Smooth muscle cell (in vitro differentiated cells): ENCODE results near the gene SLC16A4. TPM values are rescaled to one million over a fixed set of nuclear protein-coding genes. Genes with fewer than 3 reads are reported as not detected.
"Not testable (repeated sequence)": the region's sequence is repeated elsewhere in the genome, so short reads cannot be mapped to it uniquely, and the experiment has no call there.

Source experiments
- DNase-seq: peaks from one replicate; lab custom pipeline; 2025; ENCODE audit not compliant: unreplicated experiment; lab: John Stamatoyannopoulos, UW
- H2AFZ ChIP-seq: fragments of 200-600 bp; sonication (generic); 2 replicates; pipeline ENCODE4 v1.6.0; 2016; ENCODE audit warnings: antibody characterized with exemption, low read depth, mild to moderate bottlenecking
- H3F3A ChIP-seq: fragments of 200-600 bp; sonication (generic); 2 replicates; pipeline ENCODE4 v1.6.0; 2017; ENCODE audit warnings: antibody characterized with exemption, low read depth
- H3K27ac ChIP-seq: fragments of 200-600 bp; sonication (generic); 2 replicates; pipeline ENCODE4 v1.5.1; 2016; ENCODE audit warnings: low read depth, mild to moderate bottlenecking
- H3K27me3 ChIP-seq: fragments of 200-600 bp; sonication (generic); 2 replicates; pipeline ENCODE4 v1.6.1; 2016; ENCODE audit warnings: low read depth, mild to moderate bottlenecking
- H3K36me3 ChIP-seq: fragments of 200-600 bp; sonication (generic); 2 replicates; pipeline ENCODE4 v1.5.1; 2016; ENCODE audit warnings: low read depth
- H3K4me1 ChIP-seq: fragments of 200-600 bp; sonication (generic); 2 replicates; pipeline ENCODE4 v1.5.1; 2016; ENCODE audit warnings: low read depth
- H3K4me2 ChIP-seq: fragments of 200-600 bp; sonication (generic); 2 replicates; pipeline ENCODE4 v1.6.0; 2016; ENCODE audit warnings: mild to moderate bottlenecking
- H3K4me3 ChIP-seq: fragments of 200-600 bp; sonication (generic); 2 replicates; pipeline ENCODE4 v1.5.1; 2016; ENCODE audit warnings: mild to moderate bottlenecking
- H3K79me2 ChIP-seq: fragments of 200-600 bp; sonication (generic); 2 replicates; pipeline ENCODE4 v1.6.0; 2016; ENCODE audit warnings: low read depth, mild to moderate bottlenecking
- H3K9ac ChIP-seq: fragments of 200-600 bp; sonication (generic); 2 replicates; pipeline ENCODE4 v1.6.0; 2016; ENCODE audit warnings: low read depth
- H3K9me3 ChIP-seq: fragments of 200-600 bp; sonication (generic); replicated peaks from 2 replicates; pipeline ENCODE4 v1.5.1; 2016; ENCODE audit warnings: low read depth
- H4K20me1 ChIP-seq: fragments of 200-600 bp; sonication (generic); 2 replicates; pipeline ENCODE4 v1.6.0; 2016; ENCODE audit warnings: low read depth
- CTCF ChIP-seq: fragments of 200-600 bp; sonication (generic); IDR thresholded peaks from 2 replicates; pipeline ENCODE4 v1.5.1; 2017; ENCODE audit warnings: borderline replicate concordance, mild to moderate bottlenecking, antibody characterized with exemption; ENCODE audit not compliant: insufficient read depth, poor library complexity, severe bottlenecking
- WGBS: methylation state at CpG from one replicate; pipeline ENCODE4 v1.1.7; 2016; ENCODE audit warnings: low lambda C conversion rate; 5-methylcytosine and 5-hydroxymethylcytosine counted together
- polyA plus RNA-seq: library from polyadenylated mRNA; unstranded; fragments of >200 nt; fragmentation: Nextera tagmentation; extraction: Ambion mirVana; gene quantifications from 2 replicates; pipeline ENCODE4 v1.2.1, GENCODE V29; 2016
- total RNA-seq: library from RNA; depleted of rRNA; stranded (reverse); fragments of >200 nt; gene quantifications from 2 replicates; pipeline ENCODE4 v1.2.3, GENCODE V29; 2014

The SLC16A4 gene
- total RNA-seq (11.6 and 16.5 TPM in 2 replicates), polyA plus RNA-seq (6.5 and 7.7 TPM in 2 replicates)

DNA sequence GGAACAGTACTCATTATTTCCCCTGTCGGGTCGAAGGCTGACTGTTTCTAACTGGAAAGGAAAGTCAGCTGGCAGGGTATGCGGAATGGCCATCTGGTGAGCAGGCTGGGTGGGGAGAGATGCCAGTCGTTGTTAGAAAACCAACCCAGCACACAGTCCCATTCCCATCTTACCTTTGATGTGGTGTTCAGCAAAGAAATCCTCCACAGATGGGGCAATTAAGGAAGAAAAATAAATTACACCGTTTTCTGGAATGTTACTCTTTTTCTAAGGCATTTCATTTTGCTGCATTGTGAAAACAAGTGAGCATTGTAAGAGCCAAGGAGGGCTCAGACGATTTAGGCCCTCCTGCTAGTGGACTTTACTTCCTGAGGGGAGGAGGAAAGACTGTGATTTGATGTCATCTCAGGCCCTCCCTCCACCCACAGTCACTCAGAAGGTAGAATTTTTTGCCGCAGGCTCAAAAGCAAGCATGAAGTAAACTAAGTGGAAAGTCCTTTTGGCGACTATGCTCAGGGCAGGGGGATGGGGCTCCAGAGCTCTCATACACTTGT is at the start of gene SLC16A4:
Gene SLC16A4 (minus strand): TSS at position 335 of the 554 bp plus-strand sequence. CDS start 1,703 bp downstream, outside the sequence.
- 15% methylated on average over 8 of the region's 8 CpGs for WGBS
- peak within 1 kb of the TSS; percentile 24 for H3K4me3 ChIP-seq
- peaks cover 29% of the 10 kb centered on the region for H3K4me1 ChIP-seq
- no peak for DNase-seq
- H3K79me2 ChIP-seq, result no peaks in the 10 kb centered on the region
- TF ChIP-seq CTCF, result no peak
- no peaks in the 10 kb centered on the region for H3K9me3 ChIP-seq
- H2AFZ ChIP-seq, result peak within 1 kb of the TSS; percentile 47
- peak within 1 kb of the TSS; percentile 42 for H3K9ac ChIP-seq
- peak within 1 kb of the TSS; percentile 79 for H3K4me2 ChIP-seq
- H4K20me1 ChIP-seq, result no peaks in the 10 kb centered on the region
- no peaks in the 10 kb centered on the region for H3K27me3 ChIP-seq
- peaks cover 25% of the 10 kb centered on the region for H3F3A ChIP-seq
- no peaks in the 10 kb centered on the region for H3K36me3 ChIP-seq
- H3K27ac ChIP-seq, result peak within 1 kb of the TSS; percentile 78

- peaks cover 15% of the 10 kb centered on the region for H3K4me1 ChIP-seq
- not testable (repeated sequence) for H3K4me3 ChIP-seq, H2AFZ ChIP-seq, DNase-seq, H4K20me1 ChIP-seq, H3K9ac ChIP-seq, H3K27me3 ChIP-seq, H3K79me2 ChIP-seq, H3K4me2 ChIP-seq, H3K36me3 ChIP-seq, H3K9me3 ChIP-seq
- 79% methylated on average over 3 of the region's 3 CpGs for WGBS
- H3K27ac ChIP-seq, result peak overlapping the region; percentile 79
- peaks cover 24% of the 10 kb centered on the region for H3F3A ChIP-seq
Measured at GRCh38 chr1:110439873-110440272, 49.0 kb upstream of the SLC16A4 start.

- Histone ChIP-seq H3K4me3 (no peak overlapping the region), H3F3A (peaks cover 24% of the 10 kb centered on the region), H3K9ac (no peak overlapping the region), H3K27ac (peak overlapping the region; percentile 79), H3K36me3 (no peaks in the 10 kb centered on the region), H3K27me3 (no peaks in the 10 kb centered on the region), H3K4me1 (peaks cover 15% of the 10 kb centered on the region), H2AFZ (no peak overlapping the region), H4K20me1 (no peaks in the 10 kb centered on the region), H3K4me2 (peak overlapping the region; percentile 39), H3K9me3 (no peaks in the 10 kb centered on the region), H3K79me2 (no peaks in the 10 kb centered on the region)
- no peak for DNase-seq
- TF ChIP-seq CTCF, result no peak
- WGBS, result 37% methylated on average over 4 of the region's 4 CpGs
Measured at GRCh38 chr1:110438893-110439292, 48.1 kb upstream of the SLC16A4 start.

- 75% methylated on average over 9 of the region's 9 CpGs for WGBS
- H3K27ac ChIP-seq, result peak overlapping the region; percentile 79
- not testable (repeated sequence) for DNase-seq
Measured at GRCh38 chr1:110437645-110438299, 46.9 kb upstream of the SLC16A4 start.

More at GRCh38 chr1:110437645-110438299, 46.9 kb upstream of the SLC16A4 start:
- peak overlapping the region; percentile 6 for H3K9ac ChIP-seq
- H3K4me1 ChIP-seq, result peaks cover 15% of the 10 kb centered on the region
- not testable (repeated sequence) for H3K79me2 ChIP-seq, H3K27me3 ChIP-seq, H2AFZ ChIP-seq, H3K4me3 ChIP-seq, H4K20me1 ChIP-seq, H3K36me3 ChIP-seq, H3K9me3 ChIP-seq
- H3F3A ChIP-seq, result peaks cover 24% of the 10 kb centered on the region
- H3K4me2 ChIP-seq, result peak overlapping the region; percentile 69
